GM12801 (cell line): Measurements from ENCODE around the gene B4GALT3.

ENCODE experiments used
- CTCF ChIP-seq: IDR thresholded peaks from one replicate; pipeline ENCODE4 v1.5.1; 2011; ENCODE audit warnings: control low read depth; ENCODE audit not compliant: insufficient read length; ENCODE audit errors: extremely low read depth

B4GALT3 gene

GRCh38 chr1:161164901-161165610, 12.3 kb downstream of the B4GALT3 start:
- no peak for TF ChIP-seq CTCF

- TF ChIP-seq CTCF, result no peak
These were observed 13.5 kb downstream of the B4GALT3 start for GRCh38 chr1:161163793-161164192.

- no peak for TF ChIP-seq CTCF
These were observed 14.5 kb downstream of the B4GALT3 start for GRCh38 chr1:161162806-161163205.

GRCh38 chr1:161162052-161162451, 15.3 kb downstream of the B4GALT3 start:
- no peak for TF ChIP-seq CTCF

GRCh38 chr1:161161652-161162051, 15.7 kb downstream of the B4GALT3 start:
- TF ChIP-seq CTCF, result no peak

- TF ChIP-seq CTCF, result no peak
These were observed 16.6 kb downstream of the B4GALT3 start for GRCh38 chr1:161160671-161161145.

- TF ChIP-seq CTCF, result no peak
These were observed 17.4 kb downstream of the B4GALT3 start for GRCh38 chr1:161159913-161160243.
